GM12872 (cell line): ENCODE results near the gene ZNF527.

Source experiments
- CTCF ChIP-seq: IDR thresholded peaks from 3 replicates; pipeline ENCODE4 v1.5.1; 2011; ENCODE audit warnings: low read depth, mild to moderate bottlenecking, low read length, moderate library complexity; ENCODE audit not compliant: insufficient read depth

ZNF527 gene

GRCh38 chr19:37370880-37371661 is at the start of gene ZNF527:
ZNF527 (plus strand) TSS chr19:37371099; CDS start chr19:37374199, 3,100 bp downstream.
- TF ChIP-seq CTCF, result 0 out of 3 replicates have a peak, but pooled peaks have one; percentile 6

DNA sequence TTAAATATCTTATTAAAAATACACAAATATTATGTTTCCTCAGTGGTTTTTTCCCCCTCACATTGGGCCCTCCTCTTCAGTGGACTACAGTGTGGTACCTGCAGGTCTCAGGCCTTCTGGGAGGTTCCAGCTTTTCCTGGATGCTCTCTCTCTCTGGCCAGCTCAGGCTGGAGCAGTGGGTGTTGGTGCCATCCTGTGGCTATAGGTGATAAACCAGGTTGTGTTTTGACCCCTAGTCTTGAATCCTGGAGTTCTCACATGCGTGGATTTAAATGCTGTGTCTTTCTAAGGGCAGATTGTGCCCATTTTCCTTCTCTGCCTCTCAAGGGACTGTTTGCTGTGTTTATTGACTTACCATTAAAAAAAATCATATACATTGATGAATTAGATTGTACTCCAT is 41.2 kb upstream of the ZNF527 start:
- no peak for TF ChIP-seq CTCF

DNA sequence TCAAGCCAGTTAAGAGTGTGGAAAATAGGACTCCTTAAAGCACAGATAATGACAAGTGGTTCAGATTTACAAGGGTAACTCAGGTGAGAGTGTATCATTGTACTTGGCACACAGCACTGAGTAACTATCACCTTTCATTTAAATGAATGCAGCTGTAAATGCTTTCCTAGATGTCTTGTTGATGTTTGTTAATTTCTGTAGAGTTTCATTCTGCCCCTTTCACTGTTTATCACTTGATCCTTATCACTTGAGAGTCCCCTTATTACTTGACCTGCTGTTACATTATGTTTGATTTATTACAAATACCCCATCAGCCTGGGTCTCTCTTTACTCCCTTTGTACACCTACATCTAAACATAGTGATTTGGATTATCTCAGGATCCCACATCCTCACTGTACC is 38.1 kb upstream of the ZNF527 start:
- TF ChIP-seq CTCF, result no peak

- no peak for TF ChIP-seq CTCF
Observed at GRCh38 chr19:37333457-37333856, 37.4 kb upstream of the ZNF527 start.

DNA sequence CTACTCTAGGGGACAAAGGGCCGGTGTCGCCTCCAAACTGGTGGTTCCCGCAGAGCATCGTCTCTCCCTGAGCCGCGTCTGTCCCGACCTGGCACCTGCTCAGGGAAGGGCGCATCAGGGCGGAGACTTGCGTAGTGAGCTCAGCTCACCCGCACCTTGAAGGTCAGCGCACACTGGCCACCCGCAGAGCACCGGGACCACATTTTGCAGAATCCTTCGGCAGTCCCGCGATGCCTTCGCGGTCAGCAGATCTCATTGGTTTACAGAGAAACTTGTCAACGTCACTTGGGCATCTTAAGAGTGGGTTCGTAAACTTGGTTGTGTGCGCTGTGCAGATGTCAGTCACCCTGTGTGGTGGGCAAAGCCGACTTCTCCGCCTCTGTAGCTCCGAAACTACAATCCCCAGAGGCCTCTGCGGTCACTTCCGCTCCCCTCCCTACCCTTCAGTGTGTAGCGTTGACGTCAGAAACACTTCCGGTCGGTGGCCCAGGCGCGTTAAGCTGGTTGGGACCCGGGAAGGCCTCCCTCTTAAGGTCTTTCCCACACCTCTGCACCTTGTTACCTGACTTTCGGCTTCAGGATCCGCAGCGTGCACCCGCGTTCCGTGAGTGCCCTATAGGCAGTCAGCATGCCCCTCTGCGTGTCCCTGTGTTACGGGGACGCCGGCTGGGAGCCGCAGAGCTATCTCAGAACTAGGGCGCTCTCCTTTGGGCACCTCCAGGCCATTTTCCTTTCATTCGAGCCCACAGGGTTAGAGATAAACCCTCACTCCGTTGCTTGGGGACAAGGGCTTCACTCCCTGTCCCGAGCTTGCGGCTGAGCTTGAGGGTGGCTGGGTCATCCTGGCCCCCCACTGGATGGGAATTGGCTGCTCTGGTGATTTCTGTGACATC is 36.5 kb upstream of the ZNF527 start:
- no peak for TF ChIP-seq CTCF

DNA sequence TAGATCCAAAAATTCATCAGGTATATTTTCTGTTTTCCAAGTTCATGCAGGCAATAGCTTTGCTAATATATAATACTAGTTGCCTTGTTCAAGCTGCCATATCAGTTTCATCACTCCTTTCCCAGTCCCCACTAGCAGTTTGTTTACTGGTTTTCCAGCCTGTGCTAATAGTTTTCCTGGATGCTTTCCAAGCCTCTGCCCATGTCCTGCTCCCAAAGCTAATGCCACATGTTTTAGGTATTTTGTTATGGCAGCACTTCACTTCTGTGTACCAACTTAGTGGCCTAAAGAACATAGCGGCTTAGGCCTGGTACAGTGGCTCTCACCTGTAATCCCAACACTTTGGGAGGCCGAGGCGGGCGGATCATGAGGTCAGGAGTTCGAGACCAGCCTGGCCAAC is 28.1 kb upstream of the ZNF527 start:
- no peak for TF ChIP-seq CTCF

DNA sequence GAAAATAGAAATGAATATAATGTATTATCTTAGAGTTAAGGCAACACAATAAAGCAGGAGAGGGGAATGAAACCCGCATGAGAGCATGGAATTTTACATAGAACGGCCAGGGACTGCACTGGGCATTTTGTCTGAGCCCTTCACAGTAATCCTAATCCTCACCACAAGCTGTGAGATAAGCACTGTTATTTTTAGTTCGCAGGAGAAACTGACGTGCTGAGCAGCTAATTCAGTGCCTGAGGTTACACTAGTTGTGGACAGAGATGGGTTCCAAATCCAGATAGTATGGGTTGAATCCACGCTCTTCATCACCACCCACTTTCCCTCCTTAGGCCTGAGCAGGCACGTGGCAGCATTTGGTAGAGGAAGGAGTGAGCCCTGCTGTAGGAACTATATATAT is 24.8 kb upstream of the ZNF527 start:
- TF ChIP-seq CTCF, result no peak
